ENCODE measurements around the gene DYNLT4.
A peak's percentile ranks its signal among the peaks of the same experiment; 100 is the strongest.

DYNLT4 gene

GRCh38 chr1:44806704-44807363 lies at the start of gene DYNLT4:
Gene DYNLT4 (minus strand): TSS chr1:44807351. CDS start chr1:44806668, 683 bp downstream.
- H3K4me2 ChIP-seq (ENCODE audit: low read length), result peak within 1 kb of the TSS; percentile 78

GRCh38 chr1:44855742-44856141 lies 48.6 kb upstream of the DYNLT4 start:
- no peak overlapping the region for H3K27ac ChIP-seq (ENCODE audit: low read length)
- H3K9me3 ChIP-seq (ENCODE audit: insufficient read depth, low read length), result no peaks in the 10 kb centered on the region
- TF ChIP-seq EZH2phosphoT487 (IDR thresholded peaks at IDR 0.05; ENCODE audit: low read depth) (no peak), CTCF (IDR thresholded peaks at IDR 0.05; ENCODE audit: low read depth, low read length) (no peak)
- no peaks in the 10 kb centered on the region for H3K79me2 ChIP-seq (ENCODE audit: low read length)
- H4K20me1 ChIP-seq (ENCODE audit: insufficient read depth, low read length), result no peaks in the 10 kb centered on the region
- H3K36me3 ChIP-seq (replicated peaks; ENCODE audit: low read depth, low read length), result no peaks in the 10 kb centered on the region
- H3K27me3 ChIP-seq (ENCODE audit: low read depth, low read length), result no peaks in the 10 kb centered on the region
- no peak overlapping the region for H2AFZ ChIP-seq (ENCODE audit: low read depth, low read length)
- no peak overlapping the region for H3K4me3 ChIP-seq (ENCODE audit: low read length)
- H3K4me1 ChIP-seq (ENCODE audit: low read length), result peaks cover 22% of the 10 kb centered on the region
- H3K4me2 ChIP-seq (ENCODE audit: low read length), result no peak overlapping the region
- no peak overlapping the region for H3K9ac ChIP-seq (ENCODE audit: low read length)

More at GRCh38 chr1:44806704-44807363, at the start of gene DYNLT4:
- peak within 1 kb of the TSS; percentile 100 for H3K27ac ChIP-seq (ENCODE audit: low read length)
- H3K9me3 ChIP-seq (ENCODE audit: insufficient read depth, low read length), result no peaks in the 10 kb centered on the region
- TF ChIP-seq CTCF (IDR thresholded peaks at IDR 0.05; ENCODE audit: low read depth, low read length) (no peak), EZH2phosphoT487 (IDR thresholded peaks at IDR 0.05; ENCODE audit: low read depth) (no peak)
- H2AFZ ChIP-seq (ENCODE audit: low read depth, low read length), result no peak within 1 kb of the TSS
- peaks cover 9% of the 10 kb centered on the region for H4K20me1 ChIP-seq (ENCODE audit: insufficient read depth, low read length)
- peak within 1 kb of the TSS; percentile 94 for H3K9ac ChIP-seq (ENCODE audit: low read length)
- peaks cover 62% of the 10 kb centered on the region for H3K79me2 ChIP-seq (ENCODE audit: low read length)
- H3K27me3 ChIP-seq (ENCODE audit: low read depth, low read length), result no peaks in the 10 kb centered on the region
- peaks cover 94% of the 10 kb centered on the region for H3K4me1 ChIP-seq (ENCODE audit: low read length)
- H3K36me3 ChIP-seq (replicated peaks; ENCODE audit: low read depth, low read length), result peaks cover 56% of the 10 kb centered on the region
- peak within 1 kb of the TSS; percentile 38; the same call in 1 of the 2 replicates for H3K4me3 ChIP-seq (ENCODE audit: low read length)

GRCh38 chr1:44854970-44855369 lies 47.8 kb upstream of the DYNLT4 start:
- Histone ChIP-seq H2AFZ (ENCODE audit: low read depth, low read length) (no peak overlapping the region), H3K9me3 (ENCODE audit: insufficient read depth, low read length) (no peaks in the 10 kb centered on the region), H3K36me3 (replicated peaks; ENCODE audit: low read depth, low read length) (no peaks in the 10 kb centered on the region), H3K27ac (ENCODE audit: low read length) (no peak overlapping the region), H3K9ac (ENCODE audit: low read length) (no peak overlapping the region), H3K4me3 (ENCODE audit: low read length) (no peak overlapping the region), H3K4me1 (ENCODE audit: low read length) (peaks cover 15% of the 10 kb centered on the region), H3K4me2 (ENCODE audit: low read length) (no peak overlapping the region), H3K27me3 (ENCODE audit: low read depth, low read length) (no peaks in the 10 kb centered on the region), H3K79me2 (ENCODE audit: low read length) (no peaks in the 10 kb centered on the region), H4K20me1 (ENCODE audit: insufficient read depth, low read length) (no peaks in the 10 kb centered on the region)
- no peak for TF ChIP-seq EZH2phosphoT487 (IDR thresholded peaks at IDR 0.05; ENCODE audit: low read depth)
- no peak for TF ChIP-seq CTCF (IDR thresholded peaks at IDR 0.05; ENCODE audit: low read depth, low read length)

GRCh38 chr1:44853201-44853600 lies 46.0 kb upstream of the DYNLT4 start:
- no peaks in the 10 kb centered on the region for H3K36me3 ChIP-seq (replicated peaks; ENCODE audit: low read depth, low read length)
- H3K4me2 ChIP-seq (ENCODE audit: low read length), result no peak overlapping the region
- peaks cover 14% of the 10 kb centered on the region for H3K4me1 ChIP-seq (ENCODE audit: low read length)
- no peaks in the 10 kb centered on the region for H3K9me3 ChIP-seq (ENCODE audit: insufficient read depth, low read length)
- TF ChIP-seq EZH2phosphoT487 (IDR thresholded peaks at IDR 0.05; ENCODE audit: low read depth) (no peak), CTCF (IDR thresholded peaks at IDR 0.05; ENCODE audit: low read depth, low read length) (no peak)
- H3K9ac ChIP-seq (ENCODE audit: low read length), result no peak overlapping the region
- H3K27me3 ChIP-seq (ENCODE audit: low read depth, low read length), result no peaks in the 10 kb centered on the region
- no peak overlapping the region for H3K4me3 ChIP-seq (ENCODE audit: low read length)
- no peaks in the 10 kb centered on the region for H3K79me2 ChIP-seq (ENCODE audit: low read length)
- H3K27ac ChIP-seq (ENCODE audit: low read length), result no peak overlapping the region
- H2AFZ ChIP-seq (ENCODE audit: low read depth, low read length), result no peak overlapping the region
- no peaks in the 10 kb centered on the region for H4K20me1 ChIP-seq (ENCODE audit: insufficient read depth, low read length)
